Testis (tissue), 2 donors: ENCODE results near the gene ZNF618.

Source experiments
- POLR2A ChIP-seq: fragments of 450-650 bp; IDR thresholded peaks from one replicate; pipeline ENCODE4 v1.6.1; 2017; ENCODE audit warnings: antibody characterized with exemption, mild to moderate bottlenecking, moderate library complexity
- TF ChIP-seq, protein P1 (sequence below), 3 experiments: fragments of 450-650 bp in 2 of 3; fragments of 200-600 bp in 1 of 3; sonication (generic) in 1 of 3; IDR thresholded peaks; one replicate each; pipeline ENCODE4 v1.5.1; 2016 to 2019; ENCODE audit warnings: antibody characterized with exemption in 3 of 3, mild to moderate bottlenecking in 2 of 3, moderate library complexity in 1 of 3

GRCh38 chr9:113886026-113886369, 9.9 kb downstream of the ZNF618 start:
- TF ChIP-seq, protein P1, sequence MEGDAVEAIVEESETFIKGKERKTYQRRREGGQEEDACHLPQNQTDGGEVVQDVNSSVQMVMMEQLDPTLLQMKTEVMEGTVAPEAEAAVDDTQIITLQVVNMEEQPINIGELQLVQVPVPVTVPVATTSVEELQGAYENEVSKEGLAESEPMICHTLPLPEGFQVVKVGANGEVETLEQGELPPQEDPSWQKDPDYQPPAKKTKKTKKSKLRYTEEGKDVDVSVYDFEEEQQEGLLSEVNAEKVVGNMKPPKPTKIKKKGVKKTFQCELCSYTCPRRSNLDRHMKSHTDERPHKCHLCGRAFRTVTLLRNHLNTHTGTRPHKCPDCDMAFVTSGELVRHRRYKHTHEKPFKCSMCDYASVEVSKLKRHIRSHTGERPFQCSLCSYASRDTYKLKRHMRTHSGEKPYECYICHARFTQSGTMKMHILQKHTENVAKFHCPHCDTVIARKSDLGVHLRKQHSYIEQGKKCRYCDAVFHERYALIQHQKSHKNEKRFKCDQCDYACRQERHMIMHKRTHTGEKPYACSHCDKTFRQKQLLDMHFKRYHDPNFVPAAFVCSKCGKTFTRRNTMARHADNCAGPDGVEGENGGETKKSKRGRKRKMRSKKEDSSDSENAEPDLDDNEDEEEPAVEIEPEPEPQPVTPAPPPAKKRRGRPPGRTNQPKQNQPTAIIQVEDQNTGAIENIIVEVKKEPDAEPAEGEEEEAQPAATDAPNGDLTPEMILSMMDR (IDR thresholded peaks at IDR 0.05) = no peak
- no peak for TF ChIP-seq POLR2A
